GM18517 (cell line): ENCODE measurements around the gene LCE1F.

Experiments used
- ATAC-seq: cut with Tn5 transposase; IDR thresholded peaks from one replicate; pipeline ENCODE4 v1.9.1; 2021; ENCODE audit warnings: mild to moderate bottlenecking, moderate library complexity; ENCODE audit not compliant: unreplicated experiment

Gene LCE1F

DNA sequence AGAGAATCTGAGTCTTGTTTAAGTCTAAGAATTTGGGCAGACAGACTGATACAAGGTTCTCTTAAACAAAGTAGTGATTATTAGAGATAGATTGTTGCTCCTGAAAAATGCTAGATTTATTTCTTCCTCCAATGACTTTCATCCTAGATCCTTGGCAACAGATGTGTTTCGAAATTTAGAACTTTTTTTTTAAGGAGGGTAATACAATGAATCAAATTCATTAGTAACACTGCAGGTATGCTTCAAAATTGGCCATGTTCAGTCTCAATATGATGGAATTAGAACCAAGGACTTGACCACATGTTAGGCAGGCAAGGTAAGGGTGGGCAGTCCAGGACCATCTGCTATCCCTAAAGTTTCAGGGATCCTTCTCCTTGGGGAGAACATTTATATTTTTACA is 4.5 kb upstream of the LCE1F start:
- no peak for ATAC-seq

DNA sequence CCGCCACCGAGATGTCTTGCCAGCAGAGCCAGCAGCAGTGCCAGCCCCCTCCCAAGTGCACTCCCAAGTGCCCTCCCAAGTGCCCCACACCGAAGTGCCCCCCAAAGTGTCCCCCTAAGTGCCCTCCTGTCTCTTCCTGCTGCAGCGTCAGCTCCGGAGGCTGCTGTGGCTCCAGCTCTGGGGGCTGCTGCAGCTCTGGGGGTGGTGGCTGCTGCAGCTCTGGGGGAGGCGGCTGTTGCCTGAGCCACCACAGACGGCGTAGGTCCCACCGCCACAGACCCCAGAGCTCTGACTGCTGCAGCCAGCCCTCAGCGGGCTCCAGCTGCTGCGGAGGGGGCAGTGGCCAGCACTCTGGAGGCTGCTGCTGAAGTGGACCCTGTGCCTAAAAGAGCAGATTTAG is 1.4 kb downstream of the LCE1F start:
- no peak for ATAC-seq

DNA sequence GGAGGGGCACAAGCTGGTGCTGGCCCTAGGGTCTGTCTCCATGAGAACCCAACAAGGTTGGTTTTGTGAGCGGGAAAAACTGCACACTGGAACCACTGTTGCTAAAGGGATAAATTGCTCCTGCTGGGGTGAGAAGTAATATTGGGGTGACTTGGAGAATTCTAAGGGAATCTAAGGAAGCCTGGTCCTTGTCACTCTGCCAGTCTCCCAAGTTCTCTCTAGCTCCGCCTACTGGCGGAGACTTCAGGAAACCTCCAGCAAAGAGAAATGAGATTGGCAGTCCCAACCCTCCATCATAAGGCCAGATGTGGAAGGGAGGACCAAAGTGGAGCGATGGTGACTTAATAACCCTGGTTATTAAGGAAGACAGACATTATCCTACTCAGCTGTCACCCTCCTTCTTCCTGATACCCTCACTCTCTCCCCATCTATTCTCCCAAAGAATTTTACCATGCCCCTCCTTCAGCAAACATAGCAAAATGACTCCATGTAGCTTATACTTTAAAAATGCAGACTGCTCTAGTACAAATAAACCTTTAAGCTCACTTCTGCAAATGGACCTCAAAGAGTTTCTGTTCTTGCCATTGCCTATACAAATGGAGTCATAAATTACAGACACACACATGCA is 2.7 kb downstream of the LCE1F start:
- ATAC-seq, result no peak

DNA sequence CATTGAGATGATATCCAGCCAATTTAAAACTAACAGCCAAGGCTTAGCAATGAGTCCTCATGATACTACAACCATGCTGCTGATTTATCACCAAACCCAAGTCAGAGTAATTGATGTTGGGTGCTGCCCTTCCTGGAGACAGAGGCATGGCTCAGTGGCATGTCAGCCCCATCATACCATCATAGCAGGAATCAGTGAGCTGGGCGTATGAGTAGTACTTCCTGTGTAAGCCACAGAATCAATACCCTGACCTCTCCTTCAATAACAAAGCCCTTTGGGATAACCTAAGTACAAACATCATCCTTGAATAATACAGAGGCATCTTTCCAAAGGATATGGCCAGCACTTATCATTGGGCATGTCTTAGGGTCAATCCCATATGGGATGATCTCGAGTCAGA is 8.2 kb downstream of the LCE1F start:
- no peak for ATAC-seq

DNA sequence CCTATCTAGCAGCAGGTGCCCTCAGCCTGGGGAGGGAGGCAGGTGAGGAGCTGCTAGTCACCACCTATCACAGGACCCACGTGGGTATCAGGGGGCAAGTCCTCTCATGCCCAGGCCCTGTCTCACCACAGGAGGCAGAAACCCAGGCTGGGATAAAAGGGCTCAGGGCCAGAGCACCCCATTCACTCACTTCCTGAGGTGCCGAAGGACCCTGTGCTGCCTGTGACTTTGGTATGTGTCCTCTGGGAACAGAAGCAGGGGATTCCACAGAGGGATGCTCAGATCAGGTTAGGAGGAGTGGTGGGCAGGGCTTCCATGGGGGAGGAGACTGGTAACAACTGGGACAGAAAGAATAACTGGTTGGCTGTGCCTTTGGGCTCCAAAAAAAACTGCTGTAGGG is 11.1 kb downstream of the LCE1F start, which contains the start of gene LCE1E:
Gene LCE1E (plus strand): TSS at position 181 of the 400 bp plus-strand sequence. CDS start 1,043 bp downstream, outside the sequence.
- ATAC-seq, result no peak

DNA sequence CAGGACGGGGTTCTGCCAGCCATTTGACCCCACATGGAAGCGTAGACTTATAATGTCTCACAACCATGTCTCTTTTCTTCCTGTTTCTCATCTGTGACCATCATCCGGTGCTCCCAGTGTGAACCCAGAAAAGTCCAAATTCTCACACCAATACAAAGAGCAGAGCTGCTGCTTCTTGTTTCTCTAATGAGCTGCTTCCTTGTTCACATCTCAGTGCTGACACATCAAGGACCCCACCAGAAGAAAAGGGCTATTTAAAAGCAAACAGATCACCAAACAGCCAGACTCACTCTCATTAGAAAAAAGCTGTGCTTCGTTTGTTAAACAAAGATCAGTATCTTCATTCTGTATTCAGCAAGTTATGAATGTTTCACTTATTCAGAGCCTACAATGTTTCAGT is 20.7 kb downstream of the LCE1F start:
- ATAC-seq, result no peak

DNA sequence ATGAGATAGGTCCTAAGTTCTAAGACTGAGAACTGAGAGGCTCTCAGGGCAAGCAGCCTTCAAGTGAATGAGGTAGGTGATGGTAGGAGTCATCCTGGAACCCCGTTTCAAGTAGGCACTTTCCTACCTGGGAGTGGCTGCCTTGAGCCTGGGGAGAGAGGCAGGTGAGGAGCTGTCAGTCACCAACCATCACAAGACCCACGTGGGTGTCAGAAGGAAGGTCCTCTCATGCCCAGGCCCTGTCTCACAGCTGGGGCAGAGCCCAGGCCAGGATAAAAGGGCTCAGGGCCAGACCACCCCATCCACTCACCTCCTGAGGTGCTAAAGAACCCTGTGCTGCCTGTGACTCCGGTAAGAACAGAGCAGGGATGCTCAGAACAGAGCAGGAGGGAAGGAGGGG is 21.5 kb downstream of the LCE1F start, which contains the start of gene LCE1D:
Gene LCE1D (plus strand): TSS at position 301 of the 400 bp plus-strand sequence. CDS start 1,074 bp downstream, outside the sequence.
- no peak for ATAC-seq

DNA sequence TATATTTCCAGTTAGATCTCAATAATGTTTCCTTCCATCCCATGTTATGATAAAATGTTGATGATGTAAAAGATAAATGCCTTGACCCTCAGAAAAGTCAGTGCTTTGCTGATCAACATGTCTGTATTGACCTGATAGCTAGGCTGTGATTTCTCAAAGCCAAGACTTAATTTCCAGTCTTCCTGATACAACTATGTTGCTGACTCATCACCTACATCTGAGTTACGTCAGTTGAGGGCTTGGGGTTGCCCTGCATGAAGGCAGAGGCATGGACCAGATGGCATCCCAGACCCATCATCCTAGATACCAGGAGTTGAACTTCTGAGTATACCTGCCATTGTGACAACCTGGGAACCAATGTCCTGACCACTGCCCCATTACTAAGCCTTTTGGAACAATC is 26.4 kb downstream of the LCE1F start:
- no peak for ATAC-seq

DNA sequence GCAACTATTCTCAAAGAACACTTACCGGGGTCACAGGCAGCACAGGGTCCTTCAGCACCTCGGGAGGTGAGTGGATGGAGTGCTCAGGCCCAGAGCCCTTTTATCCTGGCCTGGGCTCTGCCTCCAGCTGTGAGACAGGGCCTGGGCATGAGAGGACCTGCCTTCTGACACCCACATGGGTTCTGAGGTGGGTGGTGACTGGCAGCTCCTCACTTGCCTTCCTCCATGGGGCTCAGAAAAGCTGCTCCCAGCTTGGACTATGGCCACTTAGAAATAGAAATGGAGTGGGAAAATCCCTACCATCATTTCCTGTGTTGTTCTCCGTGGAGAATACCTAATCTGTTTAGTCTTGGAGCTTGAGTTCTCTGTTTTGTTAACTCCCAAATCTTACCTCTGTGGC is 31.6 kb downstream of the LCE1F start, which contains the start of gene LCE1C:
Gene LCE1C (minus strand): TSS at position 76 of the 400 bp plus-strand sequence. CDS start 1,173 bp downstream, outside the sequence.
- no peak for ATAC-seq

DNA sequence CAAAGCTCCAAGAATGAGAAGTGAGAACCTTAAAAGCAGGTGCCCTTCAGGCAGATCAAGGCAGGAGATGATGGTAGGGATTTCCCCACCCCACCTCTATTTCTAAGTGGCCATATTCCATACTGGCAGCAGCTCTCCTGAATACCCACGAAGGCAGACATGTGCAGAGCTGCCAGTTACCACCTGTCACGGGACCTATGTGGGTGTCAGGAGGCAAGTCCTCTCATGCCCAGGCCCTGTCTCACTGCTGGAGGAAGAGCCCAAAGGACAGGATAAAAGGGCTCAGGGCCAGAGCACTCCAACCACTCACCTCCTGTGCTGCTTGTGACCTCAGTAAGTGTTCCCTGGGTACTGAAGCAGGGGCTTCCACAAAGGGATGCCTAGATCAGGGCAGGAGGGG is 36.1 kb downstream of the LCE1F start:
- ATAC-seq, result no peak

DNA sequence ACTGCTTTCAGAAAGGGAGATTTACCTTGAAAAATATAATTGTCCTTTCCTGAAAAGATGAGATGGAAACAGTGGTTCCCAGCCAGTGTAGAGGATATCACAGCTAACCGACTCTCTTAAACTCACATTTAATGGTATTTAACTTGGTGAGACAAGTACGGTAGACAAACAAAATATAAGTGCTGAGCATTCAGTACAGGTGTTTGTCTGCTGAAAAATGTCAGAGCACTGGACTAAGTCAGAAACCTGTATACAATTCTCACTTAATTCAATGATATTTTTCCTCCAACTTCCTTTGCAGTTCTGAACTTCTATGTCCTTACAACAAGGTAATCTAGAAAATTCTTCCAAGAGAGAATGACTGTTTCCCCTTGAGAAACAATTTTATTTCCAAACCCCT is 36.7 kb downstream of the LCE1F start, which contains the start of gene LCE1B:
Gene LCE1B (plus strand): TSS at position 301 of the 400 bp plus-strand sequence. CDS start 476 bp downstream, outside the sequence.
- no peak for ATAC-seq

DNA sequence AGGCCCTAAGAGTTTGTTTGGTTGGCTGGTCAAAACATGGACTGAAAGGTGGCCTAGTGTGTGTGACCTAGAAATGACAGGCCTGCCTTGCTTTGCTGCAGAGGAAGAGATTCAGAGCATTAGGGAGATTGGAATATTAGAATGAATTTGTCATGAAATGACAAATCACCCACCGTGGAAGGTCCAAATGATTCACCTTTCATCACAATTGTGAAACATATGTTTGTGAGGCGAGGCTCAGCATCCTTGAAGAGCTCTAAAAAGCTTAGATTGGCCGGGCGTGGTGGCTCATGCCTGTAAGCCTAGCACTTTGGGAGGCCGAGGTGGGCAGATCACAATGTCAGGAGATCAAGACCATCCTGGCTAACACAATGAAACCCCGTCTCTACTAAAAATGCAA is 42.4 kb downstream of the LCE1F start:
- no peak for ATAC-seq

DNA sequence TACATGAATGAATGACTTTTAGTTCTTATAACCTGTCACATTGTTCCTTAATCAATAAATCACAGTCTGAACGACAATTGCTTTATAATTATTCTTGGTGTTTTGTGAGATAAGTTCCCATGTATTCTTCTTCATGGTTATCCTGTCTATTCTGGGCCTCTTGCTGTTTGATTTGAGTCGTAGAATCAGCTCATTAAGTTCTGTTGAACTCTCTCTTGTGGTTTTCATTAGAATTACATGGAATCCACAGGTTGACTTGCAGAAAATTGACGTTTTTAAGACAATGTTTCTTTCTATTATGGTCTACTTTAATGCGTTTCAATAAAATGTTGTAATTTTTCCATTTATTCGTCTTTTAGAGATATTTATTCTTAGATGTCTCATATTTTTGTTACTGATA is 48.4 kb downstream of the LCE1F start:
- ATAC-seq, result no peak

DNA sequence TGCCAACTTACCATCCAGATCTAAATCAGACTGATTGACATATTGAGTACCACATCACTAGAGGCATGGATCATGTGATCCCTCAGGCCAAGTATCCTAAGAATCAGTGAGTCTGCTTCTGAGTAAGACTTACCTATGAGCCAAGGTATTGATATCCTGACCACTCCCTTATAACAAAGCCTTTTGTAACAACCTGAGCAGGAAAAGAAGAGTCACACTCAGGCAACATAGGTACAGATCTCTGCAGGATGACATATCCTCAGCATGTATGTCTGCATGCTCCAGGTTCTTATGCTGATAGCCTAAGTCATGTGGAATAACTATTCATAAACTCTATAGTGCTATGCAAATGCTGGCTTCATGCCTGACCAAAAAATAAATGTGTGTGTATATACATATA is 50.0 kb downstream of the LCE1F start:
- ATAC-seq, result no peak
